GM13976 (cell line): ENCODE results near the gene BSDC1.
"Not testable (repeated sequence)": the region's sequence is repeated elsewhere in the genome, so short reads cannot be mapped to it uniquely, and the experiment has no call there.

Experiments
- DNase-seq: peaks from one replicate; pipeline ENCODE4 v3.0.0; 2012; ENCODE audit warnings: low spot score
- in situ Hi-C: fragments of 300-500 bp; cut with MboI; formaldehyde crosslinking; loops from one replicate; pipeline ENCODE4 v1.12.0; 2022; ENCODE audit warnings: low sequenced_read_pairs, mixed read lengths, inconsistent platforms; ENCODE audit not compliant: unreplicated experiment
- TF ChIP-seq, protein P1 (sequence below): IDR thresholded peaks from 2 replicates; pipeline ENCODE4 v1.5.1; 2012; ENCODE audit warnings: borderline replicate concordance, mild to moderate bottlenecking; ENCODE audit not compliant: insufficient read depth; ENCODE audit errors: extremely low read depth, missing control alignments, control extremely low read depth

BSDC1 gene, protein sequence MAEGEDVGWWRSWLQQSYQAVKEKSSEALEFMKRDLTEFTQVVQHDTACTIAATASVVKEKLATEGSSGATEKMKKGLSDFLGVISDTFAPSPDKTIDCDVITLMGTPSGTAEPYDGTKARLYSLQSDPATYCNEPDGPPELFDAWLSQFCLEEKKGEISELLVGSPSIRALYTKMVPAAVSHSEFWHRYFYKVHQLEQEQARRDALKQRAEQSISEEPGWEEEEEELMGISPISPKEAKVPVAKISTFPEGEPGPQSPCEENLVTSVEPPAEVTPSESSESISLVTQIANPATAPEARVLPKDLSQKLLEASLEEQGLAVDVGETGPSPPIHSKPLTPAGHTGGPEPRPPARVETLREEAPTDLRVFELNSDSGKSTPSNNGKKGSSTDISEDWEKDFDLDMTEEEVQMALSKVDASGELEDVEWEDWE

DNA sequence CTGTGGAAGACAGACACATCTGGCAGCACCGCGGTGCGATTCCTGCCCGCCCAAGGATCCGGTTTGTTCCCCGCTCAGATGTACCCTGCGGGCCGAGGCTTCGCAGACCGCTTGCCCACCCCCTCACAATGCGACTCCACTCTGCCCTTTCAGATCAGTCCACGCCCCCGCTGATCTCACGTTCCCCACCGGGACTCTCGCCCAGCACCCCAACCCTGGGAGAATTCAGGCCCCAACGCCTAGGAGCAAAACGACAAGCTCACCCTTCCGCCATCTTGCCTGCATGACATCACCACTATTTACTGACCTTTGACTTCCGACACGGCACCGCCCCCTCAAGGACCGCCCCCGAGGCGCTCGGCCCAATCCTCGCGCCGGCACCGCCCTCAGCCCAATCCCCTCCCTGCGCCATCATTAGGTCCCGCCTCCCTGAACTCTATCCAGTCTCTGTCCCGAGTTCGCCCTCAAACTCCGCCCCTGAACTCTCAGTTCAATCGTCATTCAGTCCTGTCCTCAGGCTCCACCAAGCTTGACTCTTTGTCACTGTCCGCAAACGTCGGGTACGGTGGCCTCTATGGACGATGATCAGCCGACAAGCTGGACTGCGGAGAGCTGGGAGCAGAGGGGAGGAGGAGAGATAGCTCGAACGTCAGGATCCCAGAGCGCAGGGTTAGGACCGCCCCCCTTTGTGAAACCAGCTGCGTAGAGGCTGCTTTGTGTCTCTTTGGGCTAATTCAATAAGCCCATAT is at the start of gene BSDC1:
BSDC1 (minus strand) TSS at position 301 of the 749 bp plus-strand sequence; CDS start at position 274, 27 bp downstream.
- DNase-seq = peak; percentile 99
- TF ChIP-seq, protein P1, sequence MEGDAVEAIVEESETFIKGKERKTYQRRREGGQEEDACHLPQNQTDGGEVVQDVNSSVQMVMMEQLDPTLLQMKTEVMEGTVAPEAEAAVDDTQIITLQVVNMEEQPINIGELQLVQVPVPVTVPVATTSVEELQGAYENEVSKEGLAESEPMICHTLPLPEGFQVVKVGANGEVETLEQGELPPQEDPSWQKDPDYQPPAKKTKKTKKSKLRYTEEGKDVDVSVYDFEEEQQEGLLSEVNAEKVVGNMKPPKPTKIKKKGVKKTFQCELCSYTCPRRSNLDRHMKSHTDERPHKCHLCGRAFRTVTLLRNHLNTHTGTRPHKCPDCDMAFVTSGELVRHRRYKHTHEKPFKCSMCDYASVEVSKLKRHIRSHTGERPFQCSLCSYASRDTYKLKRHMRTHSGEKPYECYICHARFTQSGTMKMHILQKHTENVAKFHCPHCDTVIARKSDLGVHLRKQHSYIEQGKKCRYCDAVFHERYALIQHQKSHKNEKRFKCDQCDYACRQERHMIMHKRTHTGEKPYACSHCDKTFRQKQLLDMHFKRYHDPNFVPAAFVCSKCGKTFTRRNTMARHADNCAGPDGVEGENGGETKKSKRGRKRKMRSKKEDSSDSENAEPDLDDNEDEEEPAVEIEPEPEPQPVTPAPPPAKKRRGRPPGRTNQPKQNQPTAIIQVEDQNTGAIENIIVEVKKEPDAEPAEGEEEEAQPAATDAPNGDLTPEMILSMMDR = no peak
- in situ Hi-C loops = no loop called here

DNA sequence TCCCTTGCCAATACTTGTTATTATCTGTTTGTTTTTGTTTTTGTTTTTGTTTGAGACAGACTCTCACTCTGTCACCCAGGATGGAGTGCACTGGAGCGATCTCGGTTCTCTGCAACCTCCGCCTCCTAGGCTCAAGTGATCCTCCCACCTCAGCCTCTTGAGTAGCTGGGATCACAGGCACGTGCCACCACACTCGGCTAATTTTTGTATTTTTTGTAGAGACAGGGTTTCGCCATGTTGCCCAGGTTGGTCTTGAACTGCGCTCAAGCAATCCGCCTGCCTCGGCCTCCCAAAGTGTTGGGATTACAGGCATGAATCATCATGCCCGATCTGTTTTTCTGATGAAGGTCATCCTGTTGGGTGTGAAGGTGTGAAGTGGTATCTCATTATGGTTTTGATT is 47.2 kb upstream of the BSDC1 start:
- DNase-seq, in situ Hi-C loops: not testable (repeated sequence)

DNA sequence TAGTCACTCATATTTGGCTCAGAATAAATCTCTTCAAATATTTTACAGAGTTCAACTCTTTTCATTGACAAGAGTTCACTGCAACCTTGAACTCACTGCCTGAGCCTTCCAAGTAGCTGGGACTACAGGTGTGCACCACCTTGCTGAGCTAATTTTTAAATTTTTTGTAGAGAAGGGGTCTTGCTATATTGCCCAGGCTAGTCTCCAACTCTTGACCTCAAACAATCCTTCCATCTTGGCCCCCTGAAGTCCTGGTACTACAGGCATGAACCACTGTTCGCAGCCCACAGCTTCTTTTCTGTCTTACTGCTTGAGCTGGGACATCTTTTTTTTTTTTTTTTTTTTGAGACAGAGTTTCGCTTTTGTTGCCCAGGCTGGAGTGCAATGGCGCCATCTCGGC is 44.5 kb upstream of the BSDC1 start:
- DNase-seq, in situ Hi-C loops: not testable (repeated sequence)

DNA sequence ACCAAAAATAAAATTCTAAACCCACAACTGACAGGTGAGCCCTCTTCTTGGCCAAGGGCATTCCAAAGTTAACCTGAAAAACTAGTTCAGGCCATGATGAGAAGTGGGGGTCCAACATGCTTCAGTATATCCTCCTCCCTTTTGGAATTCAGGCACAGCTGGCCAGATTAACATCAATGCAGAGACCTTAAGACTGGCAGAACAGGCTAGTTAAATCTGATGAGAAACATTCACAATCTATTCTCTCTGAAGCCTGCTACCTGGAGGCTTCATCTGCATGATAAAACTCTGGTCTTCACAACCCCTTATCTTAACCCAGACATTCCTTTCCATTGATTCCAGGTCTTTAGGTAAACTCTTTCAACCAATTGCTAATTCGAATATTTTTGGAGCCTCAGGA is 43.9 kb upstream of the BSDC1 start:
- DNase-seq = no peak
- TF ChIP-seq, protein P1 = no peak
- in situ Hi-C loops = no loop called here

DNA sequence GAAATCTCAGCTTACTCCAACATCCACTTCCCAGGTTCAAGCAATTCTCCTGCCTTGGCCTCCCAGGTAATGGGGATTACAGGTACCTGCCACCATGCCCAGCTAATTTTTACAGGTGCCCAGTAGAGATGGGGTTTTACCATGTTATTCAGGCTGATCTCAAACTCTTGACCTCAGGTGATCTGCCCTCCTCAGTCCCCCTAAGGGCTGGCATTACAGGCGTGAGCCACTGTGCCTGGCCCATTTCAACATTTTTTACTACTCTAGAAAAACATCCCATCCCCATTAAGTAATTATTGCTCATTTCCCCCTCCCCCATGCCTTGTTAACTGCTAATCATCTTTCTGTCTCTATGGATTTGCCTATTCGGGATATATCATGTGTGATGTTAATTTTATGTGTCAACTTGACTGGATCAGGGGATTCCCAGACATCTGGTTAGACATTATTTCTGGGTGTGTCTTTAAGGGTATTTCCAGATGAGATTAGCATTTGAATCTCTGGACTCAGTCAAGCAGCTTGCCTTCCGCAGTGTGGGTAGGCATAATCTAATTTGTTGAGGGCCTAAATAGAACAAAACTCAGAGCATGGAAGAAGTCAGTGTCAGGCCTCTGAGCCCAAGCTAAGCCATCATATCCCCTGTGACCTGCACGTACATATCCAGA is 37.6 kb upstream of the BSDC1 start:
- in situ Hi-C loops = no loop called here
- peak; percentile 64 for DNase-seq
- TF ChIP-seq, protein P1 = no peak

DNA sequence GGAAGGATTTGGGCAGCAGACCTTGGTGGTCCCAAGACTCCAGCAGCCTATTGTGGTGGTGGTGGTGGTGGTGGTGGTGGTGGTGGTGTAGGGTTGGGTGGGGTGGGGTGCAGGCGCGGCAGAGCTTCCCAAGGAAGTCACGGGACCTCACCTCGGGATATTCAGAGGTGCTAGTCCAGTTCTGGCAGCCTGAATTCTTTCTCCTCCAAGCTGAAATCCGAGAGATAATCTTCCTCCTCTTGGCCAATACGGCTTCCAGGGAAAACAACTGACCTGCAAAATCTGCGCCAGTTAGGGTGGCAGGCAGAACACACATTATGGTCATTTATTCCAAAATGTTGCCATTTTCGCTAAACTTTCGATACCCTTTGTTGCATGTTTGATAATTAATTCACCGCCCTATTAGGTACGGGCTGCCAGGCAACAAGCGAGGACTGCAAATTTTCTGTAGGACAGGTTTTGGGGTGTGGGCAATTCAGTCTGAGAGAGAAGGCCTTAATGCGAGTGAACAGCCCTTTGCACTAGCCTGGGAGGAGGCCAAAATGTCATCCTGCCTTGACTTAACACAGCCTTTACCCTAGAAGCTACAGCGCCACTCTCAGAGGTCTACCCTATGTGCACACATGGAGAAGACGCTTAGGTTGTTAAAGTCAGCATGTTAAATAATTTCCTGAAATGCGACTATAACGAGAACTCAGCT is 33.2 kb upstream of the BSDC1 start:
- TF ChIP-seq, protein P1 = no peak
- DNase-seq = no peak
- in situ Hi-C loops = no loop called here

DNA sequence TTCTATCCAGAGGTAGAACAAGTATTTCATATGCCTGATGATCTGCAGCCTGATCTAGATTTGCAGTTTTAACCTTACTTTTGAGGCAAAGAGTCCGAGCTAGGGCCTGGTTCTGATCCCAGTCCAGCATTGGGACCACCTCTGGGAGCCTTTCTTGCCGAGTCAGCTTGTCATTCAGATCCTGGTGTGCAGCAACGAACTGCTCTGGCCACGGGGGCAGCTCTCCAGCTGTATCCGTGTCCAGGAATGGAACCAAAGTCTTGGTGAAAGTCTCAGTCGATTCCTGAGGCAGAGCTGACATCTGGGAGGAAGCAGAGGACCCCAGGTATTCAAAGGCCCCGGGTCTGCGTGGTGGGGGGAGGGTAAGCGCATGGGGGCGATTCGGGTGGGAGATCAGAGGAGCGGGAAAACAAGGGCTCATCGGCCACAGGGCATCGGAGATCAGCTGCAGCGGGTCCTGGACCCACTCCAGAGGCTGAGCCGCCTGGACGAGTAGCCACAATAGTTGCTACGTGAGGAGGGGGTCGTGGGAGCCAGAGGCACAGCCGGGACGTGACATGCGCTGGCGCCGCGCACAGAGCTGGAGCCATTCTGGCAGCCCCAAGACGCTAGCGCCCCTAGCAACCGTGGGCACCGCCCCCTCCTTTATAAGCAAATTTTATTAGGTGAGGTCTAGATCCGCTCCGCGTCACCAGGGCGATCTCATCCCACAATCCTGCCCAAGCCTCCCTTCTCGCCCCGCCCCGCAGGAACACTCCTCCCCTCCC is 32.4 kb upstream of the BSDC1 start:
- no peak for DNase-seq
- in situ Hi-C loops = no loop called here
- TF ChIP-seq, protein P1 = no peak
